Activated CD8-positive, alpha-beta memory T cell treated with anti-CD3 and anti-CD28 coated beads, Interleukin-2, amount 50 U/mL, for 1 hour (primary cell): ENCODE results near the gene LRRC59.
"Not testable (repeated sequence)": the region's sequence is repeated elsewhere in the genome, so short reads cannot be mapped to it uniquely, and the experiment has no call there.

Experiments
- DNase-seq: peaks from one replicate; pipeline ENCODE4 v3.0.0-alpha.2; 2020; ENCODE audit errors: extremely low read depth

LRRC59 gene

DNA sequence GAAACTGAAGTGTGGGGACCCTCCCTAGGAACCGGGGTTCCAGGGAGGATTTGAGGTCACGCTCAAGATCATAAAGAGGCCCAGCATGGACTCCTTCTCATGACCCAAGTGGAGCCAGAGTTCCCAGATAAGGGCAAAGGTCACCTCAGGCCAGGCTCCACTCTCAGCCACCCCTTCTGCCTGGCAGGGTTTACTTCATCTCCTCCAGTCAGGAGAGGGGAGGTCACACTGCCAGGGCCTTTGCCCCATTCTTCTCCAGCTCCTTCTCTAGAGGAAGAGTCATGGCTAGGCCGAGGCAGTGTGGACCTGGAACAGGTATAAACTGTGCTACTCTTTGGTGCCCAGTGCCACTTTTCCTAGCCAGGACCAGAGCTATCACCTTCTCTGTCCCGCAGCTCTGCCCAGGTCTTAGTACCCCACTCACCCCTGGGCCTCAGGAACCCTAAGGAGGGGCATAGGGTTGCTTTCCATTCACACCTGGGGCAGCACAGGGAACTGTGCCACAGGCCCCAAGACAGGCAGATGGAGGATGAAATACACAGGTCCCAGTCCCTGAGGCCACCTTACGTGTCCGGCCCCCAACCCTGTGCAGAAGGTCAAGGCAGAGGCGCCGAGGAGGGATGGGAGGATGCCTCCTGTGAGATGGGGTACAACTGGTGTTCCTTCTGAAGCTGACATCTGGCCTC lies 27.8 kb upstream of the LRRC59 start:
- no peak for DNase-seq

DNA sequence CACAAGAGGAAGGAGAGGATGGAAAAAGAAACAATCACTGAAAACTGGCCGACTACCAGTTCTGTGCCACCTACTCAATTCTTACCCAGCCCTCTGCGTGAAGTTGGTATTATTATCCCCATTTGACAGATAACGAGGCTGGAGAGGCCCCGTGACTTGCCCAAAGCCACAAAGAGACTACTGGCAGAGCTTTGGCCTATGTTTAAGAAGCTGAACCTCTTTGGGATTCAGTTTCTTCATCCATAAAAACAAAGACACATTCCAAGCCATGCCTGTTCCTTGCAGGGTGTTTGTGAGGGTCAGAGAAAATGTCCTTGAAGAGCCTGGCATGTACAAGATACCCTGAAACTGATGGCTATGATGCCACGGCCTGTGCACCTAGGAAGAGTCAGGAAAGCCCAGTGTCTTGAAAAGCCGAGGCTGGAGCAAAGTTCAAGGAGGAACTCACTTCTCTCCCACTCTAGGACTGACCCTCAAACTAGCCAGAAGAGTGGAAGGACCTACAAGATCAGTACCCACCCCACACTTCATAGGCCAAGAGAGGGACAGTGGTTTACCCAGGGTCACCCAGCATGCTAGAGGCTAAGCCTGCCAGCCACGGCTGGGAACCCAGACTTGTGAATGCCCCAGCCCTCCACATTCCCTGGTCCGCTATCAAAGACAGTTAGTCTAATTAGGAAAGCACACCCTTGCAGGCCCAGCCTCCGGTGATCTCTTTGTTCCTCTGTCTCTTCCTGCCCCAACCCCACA lies 27.1 kb upstream of the LRRC59 start:
- DNase-seq: no peak

DNA sequence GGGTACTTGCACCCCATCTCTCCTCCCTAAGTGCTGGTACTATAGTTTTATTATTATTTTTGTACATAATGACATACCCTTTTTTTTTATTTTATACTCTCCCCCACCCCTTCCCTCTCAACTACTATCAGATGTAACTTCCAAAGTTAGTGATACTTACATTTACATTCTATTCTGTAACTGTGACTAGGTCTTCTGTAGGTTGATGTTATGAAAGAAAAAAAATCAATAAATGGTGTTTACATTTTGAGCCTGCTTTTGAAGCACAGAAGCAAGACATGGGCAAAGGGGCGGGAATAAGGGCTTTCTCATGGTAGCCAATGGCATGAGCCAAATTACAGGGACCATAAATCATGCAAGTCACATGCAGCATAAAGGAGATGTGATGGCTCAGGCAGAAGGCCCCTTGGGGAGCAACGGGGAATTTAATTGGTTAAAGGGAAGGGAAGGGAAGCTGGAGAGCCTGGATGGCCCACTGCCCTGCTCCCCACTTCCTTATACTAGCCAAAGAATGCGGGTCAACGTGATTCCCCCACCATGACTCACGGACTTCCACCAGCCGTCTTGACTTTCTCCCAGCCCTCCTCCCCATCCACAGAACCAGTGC lies 26.3 kb upstream of the LRRC59 start:
- DNase-seq: no peak

DNA sequence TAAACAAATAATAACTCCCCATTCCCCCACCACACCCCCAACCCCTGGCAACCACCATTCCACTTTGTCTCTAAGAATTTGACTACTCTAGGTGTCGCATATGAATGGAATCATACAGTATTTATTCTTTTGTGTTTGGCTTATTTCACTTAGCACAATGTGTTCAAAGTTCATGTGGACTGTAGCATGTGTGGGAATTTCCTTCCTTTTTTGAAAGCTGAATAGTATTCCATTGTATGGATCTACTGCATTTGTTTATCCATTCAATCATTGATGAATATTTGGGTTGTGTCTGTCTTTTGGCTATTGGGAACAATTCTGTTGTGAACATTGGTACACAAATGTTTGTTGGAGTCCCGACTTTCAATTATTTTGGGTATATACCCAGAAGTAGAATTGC lies 25.4 kb upstream of the LRRC59 start:
- no peak for DNase-seq

DNA sequence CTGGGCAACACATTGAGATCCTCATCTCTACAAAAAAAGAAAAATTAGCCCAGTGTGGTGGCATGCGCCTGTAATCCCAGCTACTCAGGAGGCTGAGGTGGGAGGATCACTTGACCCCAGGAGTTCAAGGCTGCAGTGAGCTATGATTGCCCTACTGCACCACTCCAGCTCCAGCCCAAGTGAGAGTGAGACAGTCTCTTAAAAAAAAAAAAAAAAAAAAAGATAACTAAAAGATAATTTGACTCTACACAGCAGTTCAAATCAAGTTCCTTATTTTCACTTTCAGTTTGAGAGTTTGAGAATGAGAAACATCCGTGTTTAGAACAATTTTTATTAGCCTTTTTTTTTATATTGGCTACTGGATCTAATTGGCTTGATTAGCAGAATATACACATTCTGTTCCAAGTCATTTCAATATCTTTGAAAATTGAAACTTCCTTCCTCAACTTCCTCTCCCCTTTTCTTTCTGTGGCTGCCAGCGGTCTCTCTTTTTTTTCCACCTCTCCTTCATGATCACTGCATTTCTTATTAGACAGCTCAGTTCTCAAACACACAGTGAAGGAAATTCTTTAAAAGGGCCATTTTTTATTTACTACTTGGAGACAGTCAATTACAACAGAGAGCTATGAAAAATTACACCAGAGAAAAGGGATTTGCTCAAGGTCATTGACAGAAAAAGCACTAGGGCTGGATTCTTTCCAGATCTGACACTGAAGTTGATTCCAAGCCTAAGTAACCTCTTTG lies 24.2 kb upstream of the LRRC59 start:
- no peak for DNase-seq

DNA sequence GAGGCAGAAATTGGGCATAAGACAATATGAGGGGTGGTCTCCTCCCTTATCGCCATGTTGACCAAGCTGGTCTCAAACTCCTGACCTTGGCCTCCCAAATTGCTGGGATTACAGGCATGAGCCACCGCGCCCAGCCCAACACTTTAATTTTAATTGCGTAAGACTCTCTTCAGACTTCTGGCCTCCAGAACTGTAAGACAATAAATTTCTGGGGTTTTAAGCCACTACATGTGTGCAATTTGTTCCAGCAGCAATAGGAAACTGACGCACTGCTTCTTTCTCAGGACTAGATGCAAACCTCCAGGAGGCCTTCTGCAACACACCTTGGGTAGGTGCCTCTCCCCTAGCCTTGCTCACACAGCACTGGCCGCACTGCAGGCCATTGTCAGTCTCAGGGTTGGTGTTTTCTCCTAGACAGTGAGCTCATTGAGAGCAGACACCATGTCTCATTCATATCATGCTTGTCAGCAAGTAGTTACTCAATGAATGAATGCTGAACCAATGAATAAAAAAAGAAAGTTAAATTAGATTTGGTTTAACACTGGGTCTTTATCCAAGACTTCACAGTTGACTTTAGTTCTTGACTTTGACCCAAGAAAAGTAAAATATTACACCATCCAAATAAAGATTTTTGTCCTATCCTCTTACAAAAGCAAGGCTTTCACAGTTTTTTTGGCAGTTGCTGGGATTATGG lies 23.2 kb upstream of the LRRC59 start:
- DNase-seq: no peak

DNA sequence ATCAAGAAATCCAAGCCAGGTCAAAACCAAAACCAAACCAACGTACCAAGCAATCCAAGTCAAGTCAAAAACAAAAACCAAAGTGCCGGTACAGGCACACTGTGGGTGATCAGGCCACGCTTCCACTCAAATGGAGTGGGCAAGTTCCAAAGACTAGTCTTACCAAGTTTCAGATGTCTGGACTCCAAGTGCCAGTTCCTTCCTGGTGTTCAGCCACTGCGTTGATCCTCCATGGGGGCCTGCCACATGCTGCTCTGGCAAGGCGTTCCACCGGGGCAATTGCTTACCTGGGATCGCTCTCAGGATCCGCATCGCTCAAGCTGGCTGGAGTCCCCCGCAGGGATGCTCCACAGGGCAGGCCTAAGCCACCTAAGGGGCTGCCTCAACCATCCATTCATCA lies 22.3 kb upstream of the LRRC59 start:
- DNase-seq: not testable (repeated sequence)

DNA sequence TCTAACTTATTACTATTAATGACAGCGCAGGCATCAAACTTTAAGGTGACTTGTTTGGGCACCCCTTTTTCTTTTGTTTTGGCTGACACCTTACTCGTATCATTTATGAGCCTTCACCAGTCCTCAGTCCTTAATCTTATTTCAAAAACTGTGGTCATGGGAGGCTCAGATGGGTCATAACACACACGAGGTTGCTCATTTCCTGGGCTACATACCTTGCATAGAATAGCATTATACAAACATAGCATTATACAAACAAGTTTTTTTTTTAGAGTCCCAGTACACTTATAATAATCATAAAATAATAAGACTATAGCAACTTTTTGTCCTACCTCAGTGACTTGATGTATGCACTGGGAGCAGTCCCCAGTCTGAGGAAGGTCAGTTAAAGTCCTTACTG lies 17.5 kb upstream of the LRRC59 start:
- no peak for DNase-seq

DNA sequence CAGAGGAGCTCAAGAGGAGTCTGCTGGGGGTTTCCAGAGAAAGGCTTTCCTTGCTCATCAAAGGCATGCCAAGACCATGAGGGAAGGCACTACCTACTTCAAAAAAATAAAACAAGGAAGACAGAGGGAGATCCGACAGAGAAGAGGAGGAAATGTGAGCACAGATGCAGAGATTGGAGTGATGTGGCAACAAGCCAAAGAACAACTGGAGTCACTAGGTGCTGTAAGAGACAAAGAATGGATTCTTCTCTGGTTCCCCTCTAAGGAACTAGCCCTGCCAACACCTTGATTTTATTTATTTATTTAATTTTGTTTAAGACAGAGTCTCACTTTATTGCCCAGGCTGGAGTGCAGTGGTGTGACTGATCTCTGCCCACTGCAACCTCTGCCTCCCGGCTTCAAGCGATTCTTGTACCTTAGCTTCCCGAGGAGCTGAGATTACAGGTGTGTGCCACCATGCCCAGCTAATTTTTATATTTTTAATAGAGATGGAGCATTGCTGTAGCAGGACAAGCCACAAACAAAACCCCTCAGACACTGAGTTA lies 14.9 kb upstream of the LRRC59 start:
- DNase-seq: no peak

DNA sequence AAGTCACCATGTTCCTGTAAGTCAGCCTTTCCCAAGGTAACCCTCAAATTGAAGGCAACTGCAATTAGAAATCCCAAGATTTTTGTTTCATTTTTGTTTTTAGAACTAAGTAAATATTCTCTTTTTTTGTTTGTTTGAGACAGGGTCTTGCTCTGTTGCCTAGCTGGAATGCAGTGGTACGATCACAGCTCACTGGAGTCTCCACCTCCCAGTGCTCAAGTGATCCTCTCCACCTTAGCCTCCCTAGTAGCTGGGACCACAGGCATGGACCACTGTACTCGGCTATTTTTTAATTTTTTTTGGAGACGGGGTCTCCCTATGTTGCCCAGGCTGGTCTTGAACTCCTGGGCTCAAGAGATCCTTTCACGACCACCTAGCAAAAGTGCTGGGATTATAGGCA lies 10.6 kb upstream of the LRRC59 start:
- DNase-seq: no peak

DNA sequence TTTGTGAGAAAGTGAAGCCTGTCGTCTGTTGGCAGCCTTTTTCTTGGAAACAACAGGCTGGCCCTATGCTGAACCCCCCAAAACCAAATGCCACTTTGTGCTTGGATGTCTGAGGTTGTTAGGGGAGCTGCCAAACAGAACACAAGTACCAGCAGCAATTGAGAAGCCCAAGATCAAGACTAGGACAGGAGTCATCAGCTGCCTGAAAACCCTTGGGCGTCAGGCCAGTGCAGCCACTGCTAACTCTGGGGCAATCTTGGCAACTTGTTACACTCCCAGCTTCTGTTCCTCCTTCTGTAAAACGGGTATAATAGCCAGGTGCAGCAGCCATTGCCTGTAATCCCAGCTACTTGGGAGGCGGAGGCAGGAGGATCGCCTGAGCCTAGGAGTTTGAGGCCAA lies 9.3 kb upstream of the LRRC59 start:
- DNase-seq: no peak

DNA sequence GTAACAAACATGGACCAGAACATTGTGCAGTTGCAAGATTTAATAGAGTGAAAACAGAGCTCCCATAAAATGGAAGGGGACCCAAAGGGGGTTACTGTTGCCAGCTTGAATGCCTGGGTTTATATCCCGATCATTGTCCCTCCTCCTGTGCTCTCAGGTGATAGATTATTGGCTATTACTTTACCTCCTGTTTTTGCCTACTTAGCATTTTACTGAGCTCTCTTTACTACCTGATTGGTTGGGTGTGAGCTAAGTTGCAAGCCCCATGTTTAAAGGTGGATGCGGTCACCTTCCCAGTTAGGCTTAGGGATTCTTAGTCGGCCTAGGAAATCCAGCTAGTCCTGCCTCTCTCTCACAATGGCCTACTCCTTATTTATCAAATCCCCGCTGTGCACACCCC lies 8.0 kb upstream of the LRRC59 start:
- DNase-seq: not testable (repeated sequence)

DNA sequence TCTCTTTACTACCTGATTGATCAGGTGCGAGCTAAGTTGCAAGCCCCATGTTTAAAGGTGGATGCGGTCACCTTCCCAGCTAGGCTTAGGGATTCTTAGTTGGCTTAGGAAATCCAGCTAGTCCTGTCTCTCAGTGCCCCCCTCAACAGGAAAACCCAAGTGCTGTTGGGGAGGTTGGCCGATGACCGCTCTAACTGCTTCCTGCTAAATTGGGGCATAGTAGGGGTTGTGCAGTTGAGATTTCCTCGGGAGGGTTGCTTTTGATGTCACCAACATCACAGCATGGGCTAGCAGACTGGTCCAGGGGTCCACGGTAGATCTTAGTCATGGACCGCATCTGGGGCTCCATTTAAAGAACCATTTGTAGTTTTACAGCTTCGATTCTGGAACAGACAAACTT lies 2.3 kb upstream of the LRRC59 start:
- DNase-seq: not testable (repeated sequence)

DNA sequence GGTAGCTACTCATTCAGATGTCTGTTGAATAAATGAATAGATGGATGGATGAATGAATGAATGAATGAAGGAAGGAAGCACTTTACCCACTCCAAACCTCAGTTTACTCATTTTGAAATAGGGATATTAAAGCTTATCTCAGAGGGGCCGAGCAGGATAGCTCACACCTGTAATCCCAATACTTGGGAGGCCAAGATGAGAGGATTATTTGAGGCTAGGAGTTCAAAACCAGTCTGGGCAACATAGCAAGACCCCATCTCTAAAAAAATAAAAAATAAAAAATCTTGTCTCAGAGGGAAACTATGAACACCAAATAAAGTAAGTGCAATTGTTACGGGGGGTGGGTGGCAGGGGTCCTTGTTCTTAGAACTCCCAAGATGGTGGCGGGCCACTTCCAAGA lies 1.3 kb upstream of the LRRC59 start:
- DNase-seq: not testable (repeated sequence)

DNA sequence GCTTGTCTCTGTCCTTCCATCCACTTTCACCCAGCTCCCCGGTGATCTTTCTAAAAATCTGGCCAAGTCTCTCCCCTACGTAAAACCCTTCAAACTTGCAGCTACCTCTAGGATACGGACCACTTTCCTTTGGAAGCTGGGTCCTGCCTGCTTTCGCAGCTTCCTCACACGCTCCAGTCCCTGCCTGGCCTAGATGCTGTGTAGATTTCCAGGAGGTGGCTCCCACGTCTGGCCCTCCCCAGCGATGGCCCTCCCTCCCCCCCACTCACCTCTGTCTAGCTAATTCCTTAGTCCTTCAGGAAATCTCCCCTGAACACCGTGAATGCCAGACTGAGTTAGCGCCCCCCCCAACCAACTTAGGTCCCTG lies 579 bp upstream of the LRRC59 start:
- DNase-seq: no peak

DNA sequence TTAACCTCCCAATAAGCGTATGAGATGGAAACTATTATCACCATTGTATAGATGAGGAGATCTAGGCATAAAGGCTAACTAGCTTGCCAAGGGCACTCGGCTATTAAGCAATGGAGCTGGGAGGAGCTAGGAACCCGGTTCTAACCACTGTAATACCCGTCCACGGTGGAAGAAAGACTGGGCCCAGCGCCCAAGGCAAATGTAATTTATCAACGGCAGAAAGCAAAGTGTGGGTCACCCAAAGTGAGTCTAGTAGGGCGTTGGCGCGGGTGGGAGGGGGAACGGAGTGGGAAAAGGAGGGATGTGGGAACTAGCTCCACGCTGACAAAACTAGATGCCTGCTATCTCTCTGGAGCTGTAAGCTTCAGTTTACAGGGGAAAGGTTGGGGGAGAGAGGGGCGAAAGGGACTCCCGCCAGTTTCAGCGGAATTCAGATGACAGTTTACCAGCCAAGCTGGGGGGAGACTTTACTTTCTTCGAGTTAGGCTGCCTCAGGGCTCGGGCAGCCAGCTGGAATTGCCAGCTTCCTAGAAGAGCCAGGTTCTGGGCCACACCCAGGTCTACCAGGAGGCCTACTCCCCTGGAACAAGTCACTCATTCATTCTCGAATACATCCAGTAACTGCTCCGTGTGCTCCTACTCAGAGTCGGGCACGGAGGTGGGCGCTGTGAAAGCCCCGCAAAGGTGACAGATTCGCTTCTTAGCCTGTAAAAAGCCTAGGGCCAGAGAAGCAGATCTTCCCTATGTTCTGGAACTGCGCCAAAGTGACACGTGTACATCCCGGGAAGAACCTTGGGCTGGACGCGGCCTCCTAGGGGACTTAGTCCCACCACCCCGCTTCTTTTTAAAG lies 837 bp downstream of the LRRC59 start:
- no peak for DNase-seq

DNA sequence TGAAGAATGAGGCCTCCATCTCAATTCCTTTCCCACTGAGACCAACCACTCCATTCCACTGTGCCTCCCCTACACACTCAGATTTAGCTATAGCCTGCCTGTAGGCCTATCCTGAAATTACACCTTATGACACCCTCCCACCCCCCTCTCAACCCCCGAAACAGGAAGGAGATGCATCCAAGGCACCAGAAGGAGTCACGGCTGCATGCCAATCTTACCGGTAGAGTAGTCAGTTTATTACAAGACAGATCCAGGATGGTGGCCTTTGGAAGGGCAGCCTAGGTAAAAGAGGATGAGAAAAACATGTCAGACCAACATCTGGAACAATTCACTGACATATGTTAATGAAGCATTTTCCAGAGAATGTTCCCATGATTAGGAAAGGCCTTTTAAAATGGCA lies 2.6 kb downstream of the LRRC59 start:
- no peak for DNase-seq

DNA sequence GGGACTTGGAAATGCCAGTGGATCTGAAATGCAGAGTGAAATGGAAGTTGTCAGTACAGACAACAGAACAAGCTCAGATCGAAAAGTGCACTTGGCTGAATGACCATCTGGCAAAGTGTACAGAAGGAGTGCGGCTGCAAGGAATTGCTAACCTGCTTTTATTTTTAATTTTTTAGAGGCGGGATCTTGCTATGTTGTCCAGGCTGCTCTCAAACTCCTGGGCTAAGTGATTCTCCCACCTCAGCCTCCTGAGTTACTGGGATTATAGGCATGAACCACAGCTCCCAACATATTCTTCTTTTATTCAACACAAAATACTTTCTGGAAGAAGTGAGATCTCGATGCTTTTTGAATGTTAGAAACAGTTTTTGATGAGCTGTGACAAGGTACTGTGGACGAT lies 3.6 kb downstream of the LRRC59 start:
- DNase-seq: no peak

DNA sequence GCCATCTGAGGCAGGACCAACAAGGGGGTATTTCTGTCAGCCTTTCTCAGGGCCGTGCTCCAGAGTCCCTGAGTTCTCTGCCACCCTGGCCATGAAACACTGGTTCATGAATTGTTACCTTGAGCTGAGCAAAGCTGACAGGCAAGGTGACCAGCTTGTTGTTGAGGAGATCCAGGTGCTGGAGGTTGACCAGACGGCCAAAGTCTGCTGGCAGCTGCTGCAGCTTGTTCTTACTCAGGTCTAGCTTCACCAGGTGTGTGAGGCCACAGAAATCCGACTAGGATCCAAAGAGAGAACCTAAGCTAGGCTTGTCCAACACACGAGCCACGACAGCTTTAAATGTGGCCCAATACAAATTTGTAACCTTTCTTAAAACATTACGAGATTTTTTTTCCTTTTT lies 4.7 kb downstream of the LRRC59 start:
- DNase-seq: no peak

DNA sequence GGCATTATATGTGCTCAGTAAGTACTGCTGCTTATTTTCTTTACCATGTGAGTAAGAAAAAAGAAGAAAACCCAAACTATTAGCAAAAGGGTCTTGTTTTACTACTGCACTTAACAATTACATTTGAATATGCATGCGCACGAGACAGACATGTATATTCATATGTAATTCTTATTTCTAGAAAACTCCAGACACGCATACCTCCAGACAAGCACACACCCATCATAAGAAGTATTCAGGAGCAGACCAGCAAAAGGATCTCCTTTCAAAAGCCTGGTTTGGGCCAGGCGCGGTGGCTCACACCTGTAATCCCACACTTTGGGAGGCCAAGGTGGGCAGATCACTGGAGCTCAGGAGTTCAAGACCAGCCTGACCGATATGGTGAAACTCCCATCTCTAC lies 7.8 kb downstream of the LRRC59 start:
- no peak for DNase-seq

DNA sequence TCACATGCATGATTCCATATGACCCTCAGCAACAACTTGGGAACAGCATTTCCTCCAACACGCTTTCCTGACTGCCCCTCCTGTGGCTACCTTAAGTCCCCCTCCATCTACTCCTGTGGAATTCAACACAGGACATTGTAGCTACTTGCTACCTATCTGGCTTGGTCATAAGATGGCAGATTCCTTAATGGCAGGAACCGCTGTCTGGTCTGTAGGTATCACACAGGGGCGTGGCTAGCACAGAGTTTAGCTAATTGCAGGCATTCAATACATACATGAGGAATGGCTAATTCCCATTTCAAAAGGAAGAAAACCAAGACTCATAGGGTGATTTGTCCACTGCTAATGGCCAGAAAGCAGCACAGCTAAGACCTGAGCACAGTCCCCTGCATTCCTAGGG lies 8.6 kb downstream of the LRRC59 start:
- DNase-seq: no peak
